ENCODE results near the gene KRTAP2-1.

DNA sequence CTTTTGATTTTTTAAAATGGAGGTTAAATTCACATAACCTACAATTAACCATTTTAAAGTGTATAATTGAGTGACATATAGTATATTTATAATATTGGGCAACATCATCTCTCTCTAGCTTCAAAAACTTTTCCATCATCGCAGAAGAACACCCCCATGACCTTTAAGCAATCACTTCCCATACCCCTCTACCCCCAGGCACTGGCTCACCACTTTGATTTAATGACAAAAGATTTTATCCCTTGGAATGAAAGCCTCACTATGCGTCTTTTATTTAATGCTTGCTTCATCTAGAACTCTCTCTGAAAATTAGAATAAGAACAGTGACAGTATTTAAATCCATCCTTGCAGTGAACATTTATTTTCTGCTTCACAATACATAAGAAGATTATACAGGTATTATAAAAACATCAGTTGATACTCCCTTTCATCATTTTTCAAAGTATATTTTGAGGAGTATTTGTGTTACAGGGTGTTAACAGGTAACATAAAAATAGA is 9.2 kb downstream of the KRTAP2-1 start:
- TF ChIP-seq EP300 (IDR thresholded peaks at IDR 0.05) (no peak), POLR2AphosphoS5 (IDR thresholded peaks at IDR 0.05) (no peak)
- TF ChIP-seq, protein P1, sequence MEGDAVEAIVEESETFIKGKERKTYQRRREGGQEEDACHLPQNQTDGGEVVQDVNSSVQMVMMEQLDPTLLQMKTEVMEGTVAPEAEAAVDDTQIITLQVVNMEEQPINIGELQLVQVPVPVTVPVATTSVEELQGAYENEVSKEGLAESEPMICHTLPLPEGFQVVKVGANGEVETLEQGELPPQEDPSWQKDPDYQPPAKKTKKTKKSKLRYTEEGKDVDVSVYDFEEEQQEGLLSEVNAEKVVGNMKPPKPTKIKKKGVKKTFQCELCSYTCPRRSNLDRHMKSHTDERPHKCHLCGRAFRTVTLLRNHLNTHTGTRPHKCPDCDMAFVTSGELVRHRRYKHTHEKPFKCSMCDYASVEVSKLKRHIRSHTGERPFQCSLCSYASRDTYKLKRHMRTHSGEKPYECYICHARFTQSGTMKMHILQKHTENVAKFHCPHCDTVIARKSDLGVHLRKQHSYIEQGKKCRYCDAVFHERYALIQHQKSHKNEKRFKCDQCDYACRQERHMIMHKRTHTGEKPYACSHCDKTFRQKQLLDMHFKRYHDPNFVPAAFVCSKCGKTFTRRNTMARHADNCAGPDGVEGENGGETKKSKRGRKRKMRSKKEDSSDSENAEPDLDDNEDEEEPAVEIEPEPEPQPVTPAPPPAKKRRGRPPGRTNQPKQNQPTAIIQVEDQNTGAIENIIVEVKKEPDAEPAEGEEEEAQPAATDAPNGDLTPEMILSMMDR (IDR thresholded peaks at IDR 0.05), result no peak

All from gastroesophageal sphincter (tissue), 3 donors.